Gastroesophageal sphincter (tissue), 4 donors: ENCODE data around the gene ZSCAN12. TPM values are rescaled to one million over a fixed set of nuclear protein-coding genes. Genes with fewer than 3 reads are reported as not detected.
"Not testable (repeated sequence)": the region's sequence is repeated elsewhere in the genome, so short reads cannot be mapped to it uniquely, and the experiment has no call there.

Experiments used
- ATAC-seq: fragments of 150-250 bp; one replicate; pipeline ENCODE4 v1.9.1; 2016; ENCODE audit warnings: mild to moderate bottlenecking, moderate library complexity
- H3K27ac ChIP-seq, 4 donors: fragments of 200-600 bp; sonication (generic) in 3 of 4; 1 replicate in 3 of 4; 2 replicates in 1 of 4; pipeline ENCODE4 v1.5.1; 2016 to 2019
- H3K27me3 ChIP-seq: fragments of 200-600 bp; sonication (generic); one replicate; pipeline ENCODE4 v1.5.1; 2019
- H3K36me3 ChIP-seq, 2 donors: fragments of 200-600 bp; sonication (generic); one replicate each; pipeline ENCODE4 v1.5.1; 2019; ENCODE audit warnings: control low read depth in 1 of 2
- H3K4me1 ChIP-seq, 3 donors: fragments of 200-600 bp; sonication (generic); 1 replicate in 2 of 3; 2 replicates in 1 of 3; pipeline ENCODE4 v1.5.1; 2016 to 2019; ENCODE audit warnings: control low read depth in 2 of 3
- H3K4me3 ChIP-seq, 2 donors: fragments of 200-600 bp; sonication (generic); one replicate each; pipeline ENCODE4 v1.5.1; 2019; ENCODE audit warnings: mild to moderate bottlenecking in 1 of 2, moderate library complexity in 1 of 2
- H3K9me3 ChIP-seq, 3 donors: fragments of 200-600 bp; sonication (generic); one replicate each; pipeline ENCODE4 v1.5.1; 2017 to 2019; ENCODE audit warnings: control low read depth in 2 of 3
- EP300 ChIP-seq: sonication (generic); formaldehyde crosslinking; IDR thresholded peaks from one replicate; pipeline ENCODE4 v1.6.1; 2017; ENCODE audit warnings: antibody characterized with exemption, mild to moderate bottlenecking
- POLR2A ChIP-seq, 2 donors: fragments of 450-650 bp; IDR thresholded peaks; one replicate each; pipeline ENCODE4 v1.6.1; 2017; ENCODE audit warnings: antibody characterized with exemption in 2 of 2, mild to moderate bottlenecking in 2 of 2, moderate library complexity in 1 of 2
- POLR2AphosphoS5 ChIP-seq: sonication (generic); formaldehyde crosslinking; IDR thresholded peaks from one replicate; pipeline ENCODE4 v1.6.1; 2017; ENCODE audit warnings: antibody characterized with exemption
- WGBS, 2 donors: methylation state at CpG; one replicate each; pipeline ENCODE4 v1.1.5; 2018; ENCODE audit warnings: low coverage in 1 of 2; 5-methylcytosine and 5-hydroxymethylcytosine counted together
- total RNA-seq, 4 donors: library from RNA; depleted of rRNA; stranded (reverse); fragments of >200 nt; gene quantifications; one replicate each; pipeline ENCODE4 v1.1.0, GENCODE V29; 2016
- TF ChIP-seq, protein P1 (sequence below), 4 experiments: fragments of 200-600 bp in 2 of 4; fragments of 450-650 bp in 2 of 4; sonication (generic) in 1 of 4; IDR thresholded peaks; one replicate each; pipeline ENCODE4 v1.5.1; 2017 to 2019; ENCODE audit warnings: antibody characterized with exemption in 4 of 4, mild to moderate bottlenecking in 2 of 4, moderate library complexity in 2 of 4

The ZSCAN12 gene
- 1 to 10 TPM; 5.6 to 8.6 (median 6.0) TPM for total RNA-seq

DNA sequence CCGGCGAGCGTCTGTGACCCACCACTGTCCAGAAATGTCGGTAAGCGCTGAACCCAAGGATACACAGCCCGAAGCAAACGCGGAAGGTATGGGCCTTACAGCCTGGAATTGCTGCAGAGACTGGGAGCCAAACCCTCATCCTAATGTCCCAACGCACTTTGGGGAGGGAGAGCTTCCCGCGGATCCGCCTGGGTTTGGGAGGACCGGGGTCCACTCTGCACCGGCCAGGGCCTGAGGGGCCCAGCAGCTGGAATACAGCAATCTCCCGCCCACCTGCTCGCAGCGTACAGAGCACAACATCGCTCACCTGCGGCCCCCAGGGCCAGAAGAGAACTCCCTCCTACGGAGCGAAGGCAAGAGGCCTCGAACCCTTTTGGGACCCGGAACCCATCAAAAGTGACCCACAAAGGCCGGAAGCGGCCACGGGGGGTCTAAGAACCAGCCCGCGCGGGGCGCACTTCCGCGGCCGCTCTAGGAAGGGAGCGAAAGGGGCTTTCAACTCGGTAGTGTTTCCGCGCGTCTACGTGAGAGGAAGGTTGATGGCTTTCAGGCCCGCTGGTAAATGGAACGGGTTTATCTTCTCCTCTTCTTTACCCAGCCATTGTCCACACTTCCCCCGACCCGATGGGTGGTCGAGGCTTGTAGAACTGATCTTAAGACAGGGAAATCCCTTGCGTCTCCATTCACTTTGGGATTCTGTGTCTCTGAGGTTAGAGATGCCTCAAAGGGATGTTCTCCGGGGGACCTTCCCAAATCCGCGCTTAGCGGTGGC lies at the start of gene ZSCAN12:
Gene ZSCAN12, minus strand, starts transcription at position 398 of the 772 bp plus-strand sequence. CDS start 1,342 bp downstream, outside the sequence.
- H3K4me3 ChIP-seq: peak within 1 kb of the TSS; percentile 87 to 90
- H3K9me3 ChIP-seq: no peaks in the 10 kb centered on the region
- WGBS, 2 donors: 3 to 5% methylated on average over 8 of the region's 49 CpGs
- TF ChIP-seq, protein P1, sequence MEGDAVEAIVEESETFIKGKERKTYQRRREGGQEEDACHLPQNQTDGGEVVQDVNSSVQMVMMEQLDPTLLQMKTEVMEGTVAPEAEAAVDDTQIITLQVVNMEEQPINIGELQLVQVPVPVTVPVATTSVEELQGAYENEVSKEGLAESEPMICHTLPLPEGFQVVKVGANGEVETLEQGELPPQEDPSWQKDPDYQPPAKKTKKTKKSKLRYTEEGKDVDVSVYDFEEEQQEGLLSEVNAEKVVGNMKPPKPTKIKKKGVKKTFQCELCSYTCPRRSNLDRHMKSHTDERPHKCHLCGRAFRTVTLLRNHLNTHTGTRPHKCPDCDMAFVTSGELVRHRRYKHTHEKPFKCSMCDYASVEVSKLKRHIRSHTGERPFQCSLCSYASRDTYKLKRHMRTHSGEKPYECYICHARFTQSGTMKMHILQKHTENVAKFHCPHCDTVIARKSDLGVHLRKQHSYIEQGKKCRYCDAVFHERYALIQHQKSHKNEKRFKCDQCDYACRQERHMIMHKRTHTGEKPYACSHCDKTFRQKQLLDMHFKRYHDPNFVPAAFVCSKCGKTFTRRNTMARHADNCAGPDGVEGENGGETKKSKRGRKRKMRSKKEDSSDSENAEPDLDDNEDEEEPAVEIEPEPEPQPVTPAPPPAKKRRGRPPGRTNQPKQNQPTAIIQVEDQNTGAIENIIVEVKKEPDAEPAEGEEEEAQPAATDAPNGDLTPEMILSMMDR (IDR thresholded peaks at IDR 0.05): peak in 2 of 4 experiments; percentile 27 to 77
- TF ChIP-seq POLR2A (IDR thresholded peaks at IDR 0.05) (no peak), POLR2AphosphoS5 (peak; percentile 42), EP300 (no peak)
- H3K27ac ChIP-seq: peak within 1 kb of the TSS in 3 of 4 donors; percentile 66 to 79 (median 70)
- H3K4me1 ChIP-seq: peaks cover 0 to 51% (median 10%) of the 10 kb centered on the region in 3 donors
- H3K36me3 ChIP-seq: peaks cover 0 to 24% of the 10 kb centered on the region in 2 donors
- ATAC-seq: peak; percentile 95
- H3K27me3 ChIP-seq: peaks cover 8% of the 10 kb centered on the region

DNA sequence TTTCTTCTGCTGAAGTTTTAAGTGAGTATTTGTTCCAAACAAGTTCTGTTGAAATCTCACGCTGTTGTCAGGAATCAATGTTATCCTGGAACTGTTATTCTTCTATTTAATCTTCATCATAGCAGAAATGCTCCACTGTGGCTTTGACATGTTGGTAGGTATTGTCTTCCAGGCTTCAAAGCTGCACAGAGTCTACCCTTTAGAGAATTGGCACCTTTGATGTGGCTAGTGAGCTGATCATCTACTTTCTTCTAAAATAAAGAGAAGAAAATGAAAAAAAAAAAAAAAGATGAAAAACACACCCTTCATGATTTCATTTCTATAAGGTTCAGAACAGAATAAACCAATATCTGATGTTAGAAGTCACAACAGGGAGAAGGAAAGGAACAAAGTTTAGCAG lies 49.5 kb upstream of the ZSCAN12 start:
- no peak for TF ChIP-seq EP300
- no peak for TF ChIP-seq POLR2AphosphoS5
- TF ChIP-seq, protein P1 (IDR thresholded peaks at IDR 0.05): no peak
- no peak for TF ChIP-seq POLR2A (IDR thresholded peaks at IDR 0.05)
- Histone ChIP-seq H3K27ac (no peak overlapping the region), H3K4me1 (peaks cover 0 to 6% (median 4%) of the 10 kb centered on the region in 3 donors), H3K27me3 (peaks cover 65% of the 10 kb centered on the region), H3K36me3 (no peaks in the 10 kb centered on the region), H3K4me3 (no peak overlapping the region), H3K9me3 (no peaks in the 10 kb centered on the region)
- ATAC-seq: no peak
- WGBS, 2 donors: 60 to 88% methylated on average over 1 of the region's 1 CpG

DNA sequence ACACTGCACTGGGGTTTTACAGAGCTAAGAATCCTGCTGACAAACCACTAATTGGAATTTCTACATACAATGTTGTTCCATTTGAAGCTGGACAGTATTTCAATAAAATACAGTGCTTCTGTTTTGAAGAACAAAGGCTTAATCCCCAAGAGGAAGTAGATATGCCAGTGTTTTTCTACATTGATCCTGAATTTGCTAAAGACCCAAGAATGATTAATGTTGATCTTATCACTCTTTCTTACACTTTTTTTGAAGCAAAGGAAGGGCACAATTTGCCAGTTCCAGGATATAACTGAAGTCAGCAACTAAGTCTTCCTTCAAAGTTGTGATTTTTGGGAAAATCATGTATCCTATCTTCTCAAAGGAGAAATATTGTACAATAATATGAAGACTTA lies 48.0 kb upstream of the ZSCAN12 start:
- H3K9me3 ChIP-seq, ATAC-seq, H3K4me1 ChIP-seq, H3K27ac ChIP-seq, H3K4me3 ChIP-seq, H3K36me3 ChIP-seq: not testable (repeated sequence)
- peaks cover 51% of the 10 kb centered on the region for H3K27me3 ChIP-seq

DNA sequence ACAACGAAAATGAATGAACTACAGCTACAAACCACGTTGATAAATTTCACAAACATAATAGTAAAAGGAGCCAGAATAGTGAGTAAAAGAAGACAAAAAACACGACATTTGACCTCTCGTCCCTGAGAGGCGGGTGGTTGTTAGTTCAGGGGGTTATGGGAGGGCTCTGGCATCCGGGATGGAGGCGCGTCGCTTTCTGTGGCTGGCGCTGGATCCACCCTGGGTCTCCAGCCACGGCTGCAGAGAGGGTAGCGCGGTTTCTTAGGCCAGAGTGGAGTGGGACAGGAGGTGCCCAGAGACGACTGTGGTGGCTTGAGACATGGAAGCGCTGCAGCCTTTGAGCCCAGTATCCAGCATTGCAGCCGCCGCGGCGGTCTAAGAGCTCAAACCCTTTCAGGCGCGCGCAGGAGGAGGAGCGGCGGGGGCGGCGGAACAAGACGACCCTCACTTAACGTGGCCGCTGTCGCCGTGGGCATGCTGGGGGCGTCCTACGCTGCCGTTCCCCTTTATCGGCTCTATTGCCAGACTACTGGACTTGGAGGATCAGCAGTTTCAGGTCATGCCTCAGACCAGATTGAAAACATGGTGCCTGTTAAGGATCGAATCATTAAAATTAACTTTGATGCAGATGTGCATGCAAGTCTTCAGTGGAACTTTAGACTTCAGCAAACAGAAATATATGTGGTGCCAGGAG lies 47.4 kb upstream of the ZSCAN12 start:
- H3K4me1 ChIP-seq: peaks cover 0 to 6% (median 4%) of the 10 kb centered on the region in 3 donors
- TF ChIP-seq EP300 (no peak), POLR2A (IDR thresholded peaks at IDR 0.05) (no peak), POLR2AphosphoS5 (no peak)
- TF ChIP-seq, protein P1 (IDR thresholded peaks at IDR 0.05): no peak
- no peak for ATAC-seq
- H3K4me3 ChIP-seq: peak overlapping the region in 1 of 2 donors; percentile 18
- H3K36me3 ChIP-seq: no peaks in the 10 kb centered on the region
- no peaks in the 10 kb centered on the region for H3K9me3 ChIP-seq
- 4% methylated on average over 5 to 13 of the region's 36 CpGs for WGBS, 2 donors
- no peak overlapping the region for H3K27ac ChIP-seq
- peaks cover 47% of the 10 kb centered on the region for H3K27me3 ChIP-seq

DNA sequence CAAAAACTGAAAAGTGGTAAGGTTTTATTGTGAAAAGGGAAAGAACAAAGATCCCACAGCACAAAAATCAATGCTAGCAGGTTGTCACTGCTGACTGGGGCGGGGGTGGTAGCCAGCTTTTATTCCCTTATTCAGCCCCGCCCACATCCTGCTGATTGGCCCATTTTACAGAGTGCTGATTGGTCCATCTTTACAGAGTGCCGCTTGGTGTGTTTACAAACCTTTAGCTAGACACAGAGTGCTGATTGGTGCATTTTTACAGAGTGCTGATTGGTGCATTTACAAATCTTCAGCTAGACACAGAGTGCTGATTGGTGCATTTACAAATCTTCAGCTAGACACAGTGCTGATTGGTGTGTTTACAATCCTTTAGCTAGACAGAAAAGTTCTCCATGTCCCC lies 45.2 kb upstream of the ZSCAN12 start:
- 80 to 88% methylated on average over 2 to 3 of the region's 3 CpGs for WGBS, 2 donors
- H3K27me3 ChIP-seq: peaks cover 39% of the 10 kb centered on the region
- not testable (repeated sequence) for H3K4me1 ChIP-seq, H3K9me3 ChIP-seq, H3K36me3 ChIP-seq, ATAC-seq, H3K27ac ChIP-seq, H3K4me3 ChIP-seq
